CD4-positive, alpha-beta T cell treated with Interleukin-4 for 1 hour (primary cell): Measurements from ENCODE around the gene SEMA4D.

Source experiments
- DNase-seq, 2 donors: peaks; one replicate each; pipeline ENCODE4 v3.0.0-alpha.2; 2020 to 2022

SEMA4D gene

GRCh38 chr9:89427621-89428221, 70.2 kb downstream of the SEMA4D start:
- DNase-seq: peak; percentile 50 to 52

GRCh38 chr9:89426384-89426961, 71.4 kb downstream of the SEMA4D start:
- DNase-seq: peak; percentile 53 to 58

GRCh38 chr9:89425921-89426383, 72.0 kb downstream of the SEMA4D start:
- no peak for DNase-seq

GRCh38 chr9:89425024-89425805, 72.7 kb downstream of the SEMA4D start:
- DNase-seq: no peak

- peak; percentile 35 to 48 for DNase-seq
Observed at GRCh38 chr9:89422151-89422975, 75.5 kb downstream of the SEMA4D start.

- no peak for DNase-seq
Observed at GRCh38 chr9:89421595-89421994, 76.3 kb downstream of the SEMA4D start.

GRCh38 chr9:89420397-89421178, 77.3 kb downstream of the SEMA4D start:
- no peak for DNase-seq

GRCh38 chr9:89419978-89420394, 77.9 kb downstream of the SEMA4D start:
- DNase-seq: peak in 1 of 2 donors; percentile 65

- peak; percentile 69 to 81 for DNase-seq
Observed at GRCh38 chr9:89418882-89419640, 78.9 kb downstream of the SEMA4D start.

GRCh38 chr9:89418474-89418845, 79.5 kb downstream of the SEMA4D start:
- DNase-seq: no peak

GRCh38 chr9:89417832-89418473, 80.0 kb downstream of the SEMA4D start:
- no peak for DNase-seq

- DNase-seq: no peak
Observed at GRCh38 chr9:89414670-89415324, 83.1 kb downstream of the SEMA4D start.

- DNase-seq: no peak
Observed at GRCh38 chr9:89413963-89414638, 83.8 kb downstream of the SEMA4D start.

- DNase-seq: no peak
Observed at GRCh38 chr9:89412951-89413350, 85.0 kb downstream of the SEMA4D start.

- no peak for DNase-seq
Observed at GRCh38 chr9:89412541-89412940, 85.4 kb downstream of the SEMA4D start.

GRCh38 chr9:89411759-89412158, 86.2 kb downstream of the SEMA4D start:
- DNase-seq: no peak

- peak in 1 of 2 donors; percentile 48 for DNase-seq
Observed at GRCh38 chr9:89410641-89411350, 87.1 kb downstream of the SEMA4D start.

- DNase-seq: no peak
Observed at GRCh38 chr9:89410022-89410421, 87.9 kb downstream of the SEMA4D start.

- no peak for DNase-seq
Observed at GRCh38 chr9:89409466-89409865, 88.4 kb downstream of the SEMA4D start.
